ENCODE results near the gene SNCG. TPM values are rescaled to one million over a fixed set of nuclear protein-coding genes. Genes with fewer than 3 reads are reported as not detected.

Gene SNCG
- total RNA-seq (2021) (8.4 to 14.3 TPM (median 12.0 TPM) in 3 replicates), Bru-seq, nascent RNA (percentile 38 among the genes with signal in this experiment)
- long read RNA-seq, experiment 1, partial matches to known transcripts = 0 of 20 reads
- long read RNA-seq, experiment 1, other reads (novel, unspliced or antisense) = 17 of 20 reads
- long read RNA-seq, experiment 2, transcript SNCG-202 (5 exons, 701 nt) = major isoform, 9 of 16 reads
- long read RNA-seq, experiment 2, partial matches to known transcripts = 0 of 16 reads
- long read RNA-seq, experiment 2, other reads (novel, unspliced or antisense) = 5 of 16 reads
- long read RNA-seq, experiment 3, partial matches to known transcripts = 0 of 17 reads
- long read RNA-seq, experiment 3, other reads (novel, unspliced or antisense) = 15 of 17 reads

DNA sequence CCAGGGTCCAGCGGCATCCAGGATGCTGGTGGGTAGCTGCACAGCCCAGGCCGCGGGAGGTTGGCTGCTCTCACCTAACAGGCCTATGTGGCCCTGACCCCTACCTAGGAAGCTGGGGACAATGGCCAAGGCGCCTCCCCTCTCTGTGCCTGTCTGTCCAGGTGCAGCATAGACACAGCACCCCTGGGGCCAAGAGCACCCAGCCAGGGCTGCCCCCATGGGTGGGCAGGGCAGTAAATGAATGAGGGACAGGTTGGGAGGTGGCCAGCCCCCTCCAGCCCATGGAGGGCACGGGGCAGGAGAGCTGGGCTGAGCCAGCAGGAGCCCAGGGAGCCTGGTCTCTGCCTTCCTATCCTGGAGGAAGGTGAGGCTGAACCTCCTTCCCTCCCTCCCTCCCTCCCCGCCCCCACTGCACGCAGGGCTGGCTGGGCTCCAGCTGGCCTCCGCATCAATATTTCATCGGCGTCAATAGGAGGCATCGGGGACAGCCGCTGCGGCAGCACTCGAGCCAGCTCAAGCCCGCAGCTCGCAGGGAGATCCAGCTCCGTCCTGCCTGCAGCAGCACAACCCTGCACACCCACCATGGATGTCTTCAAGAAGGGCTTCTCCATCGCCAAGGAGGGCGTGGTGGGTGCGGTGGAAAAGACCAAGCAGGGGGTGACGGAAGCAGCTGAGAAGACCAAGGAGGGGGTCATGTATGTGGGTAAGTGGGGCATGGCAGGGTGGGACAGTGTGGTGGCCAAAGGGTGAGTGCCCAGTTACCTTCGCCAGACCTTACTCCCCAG is at the start of gene SNCG:
SNCG (plus strand) TSS at position 484 of the 785 bp plus-strand sequence; CDS start at position 583, 99 bp downstream.
- Mint-ChIP-seq H3K9me3 (peaks cover 10% of the 10 kb centered on the region), H3K27ac (no peak within 1 kb of the TSS), H3K4me1 (peaks cover 60% of the 10 kb centered on the region), H3K36me3 (peaks cover 9% of the 10 kb centered on the region), H3K27me3 (ENCODE audit: low read depth) (no peaks in the 10 kb centered on the region; the same call in 1 of the 2 replicates), H3K4me3 (no peak within 1 kb of the TSS)
- TF ChIP-seq, protein P1, sequence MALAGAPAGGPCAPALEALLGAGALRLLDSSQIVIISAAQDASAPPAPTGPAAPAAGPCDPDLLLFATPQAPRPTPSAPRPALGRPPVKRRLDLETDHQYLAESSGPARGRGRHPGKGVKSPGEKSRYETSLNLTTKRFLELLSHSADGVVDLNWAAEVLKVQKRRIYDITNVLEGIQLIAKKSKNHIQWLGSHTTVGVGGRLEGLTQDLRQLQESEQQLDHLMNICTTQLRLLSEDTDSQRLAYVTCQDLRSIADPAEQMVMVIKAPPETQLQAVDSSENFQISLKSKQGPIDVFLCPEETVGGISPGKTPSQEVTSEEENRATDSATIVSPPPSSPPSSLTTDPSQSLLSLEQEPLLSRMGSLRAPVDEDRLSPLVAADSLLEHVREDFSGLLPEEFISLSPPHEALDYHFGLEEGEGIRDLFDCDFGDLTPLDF (CRISPR knock-in tag; IDR thresholded peaks at IDR 0.05) = no peak
- TF ChIP-seq OVOL2 (CRISPR knock-in tag; IDR thresholded peaks at IDR 0.05; ENCODE audit: borderline replicate concordance) (no peak), ZNF396 (CRISPR knock-in tag; IDR thresholded peaks at IDR 0.05; ENCODE audit: borderline replicate concordance) (no peak), TCF7 (CRISPR knock-in tag; IDR thresholded peaks at IDR 0.05; ENCODE audit: low read depth) (no peak), JAZF1 (CRISPR knock-in tag; IDR thresholded peaks at IDR 0.05) (no peak), TEAD1 (CRISPR knock-in tag; IDR thresholded peaks at IDR 0.05) (no peak), ZNF138 (CRISPR knock-in tag; conservative IDR thresholded peaks at IDR 0.05) (no peak), ZNF219 (CRISPR knock-in tag; IDR thresholded peaks at IDR 0.05; ENCODE audit: borderline replicate concordance) (no peak), ATF1 (CRISPR knock-in tag; IDR thresholded peaks at IDR 0.05) (no peak), NFATC4 (CRISPR knock-in tag; IDR thresholded peaks at IDR 0.05) (no peak), SMAD4 (CRISPR knock-in tag; IDR thresholded peaks at IDR 0.05) (no peak)
- TF ChIP-seq, protein P2, sequence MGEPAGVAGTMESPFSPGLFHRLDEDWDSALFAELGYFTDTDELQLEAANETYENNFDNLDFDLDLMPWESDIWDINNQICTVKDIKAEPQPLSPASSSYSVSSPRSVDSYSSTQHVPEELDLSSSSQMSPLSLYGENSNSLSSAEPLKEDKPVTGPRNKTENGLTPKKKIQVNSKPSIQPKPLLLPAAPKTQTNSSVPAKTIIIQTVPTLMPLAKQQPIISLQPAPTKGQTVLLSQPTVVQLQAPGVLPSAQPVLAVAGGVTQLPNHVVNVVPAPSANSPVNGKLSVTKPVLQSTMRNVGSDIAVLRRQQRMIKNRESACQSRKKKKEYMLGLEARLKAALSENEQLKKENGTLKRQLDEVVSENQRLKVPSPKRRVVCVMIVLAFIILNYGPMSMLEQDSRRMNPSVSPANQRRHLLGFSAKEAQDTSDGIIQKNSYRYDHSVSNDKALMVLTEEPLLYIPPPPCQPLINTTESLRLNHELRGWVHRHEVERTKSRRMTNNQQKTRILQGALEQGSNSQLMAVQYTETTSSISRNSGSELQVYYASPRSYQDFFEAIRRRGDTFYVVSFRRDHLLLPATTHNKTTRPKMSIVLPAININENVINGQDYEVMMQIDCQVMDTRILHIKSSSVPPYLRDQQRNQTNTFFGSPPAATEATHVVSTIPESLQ (CRISPR knock-in tag; IDR thresholded peaks at IDR 0.05) = no peak
- TF ChIP-seq, protein P3, sequence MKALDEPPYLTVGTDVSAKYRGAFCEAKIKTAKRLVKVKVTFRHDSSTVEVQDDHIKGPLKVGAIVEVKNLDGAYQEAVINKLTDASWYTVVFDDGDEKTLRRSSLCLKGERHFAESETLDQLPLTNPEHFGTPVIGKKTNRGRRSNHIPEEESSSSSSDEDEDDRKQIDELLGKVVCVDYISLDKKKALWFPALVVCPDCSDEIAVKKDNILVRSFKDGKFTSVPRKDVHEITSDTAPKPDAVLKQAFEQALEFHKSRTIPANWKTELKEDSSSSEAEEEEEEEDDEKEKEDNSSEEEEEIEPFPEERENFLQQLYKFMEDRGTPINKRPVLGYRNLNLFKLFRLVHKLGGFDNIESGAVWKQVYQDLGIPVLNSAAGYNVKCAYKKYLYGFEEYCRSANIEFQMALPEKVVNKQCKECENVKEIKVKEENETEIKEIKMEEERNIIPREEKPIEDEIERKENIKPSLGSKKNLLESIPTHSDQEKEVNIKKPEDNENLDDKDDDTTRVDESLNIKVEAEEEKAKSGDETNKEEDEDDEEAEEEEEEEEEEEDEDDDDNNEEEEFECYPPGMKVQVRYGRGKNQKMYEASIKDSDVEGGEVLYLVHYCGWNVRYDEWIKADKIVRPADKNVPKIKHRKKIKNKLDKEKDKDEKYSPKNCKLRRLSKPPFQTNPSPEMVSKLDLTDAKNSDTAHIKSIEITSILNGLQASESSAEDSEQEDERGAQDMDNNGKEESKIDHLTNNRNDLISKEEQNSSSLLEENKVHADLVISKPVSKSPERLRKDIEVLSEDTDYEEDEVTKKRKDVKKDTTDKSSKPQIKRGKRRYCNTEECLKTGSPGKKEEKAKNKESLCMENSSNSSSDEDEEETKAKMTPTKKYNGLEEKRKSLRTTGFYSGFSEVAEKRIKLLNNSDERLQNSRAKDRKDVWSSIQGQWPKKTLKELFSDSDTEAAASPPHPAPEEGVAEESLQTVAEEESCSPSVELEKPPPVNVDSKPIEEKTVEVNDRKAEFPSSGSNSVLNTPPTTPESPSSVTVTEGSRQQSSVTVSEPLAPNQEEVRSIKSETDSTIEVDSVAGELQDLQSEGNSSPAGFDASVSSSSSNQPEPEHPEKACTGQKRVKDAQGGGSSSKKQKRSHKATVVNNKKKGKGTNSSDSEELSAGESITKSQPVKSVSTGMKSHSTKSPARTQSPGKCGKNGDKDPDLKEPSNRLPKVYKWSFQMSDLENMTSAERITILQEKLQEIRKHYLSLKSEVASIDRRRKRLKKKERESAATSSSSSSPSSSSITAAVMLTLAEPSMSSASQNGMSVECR (CRISPR knock-in tag; IDR thresholded peaks at IDR 0.05; ENCODE audit: borderline replicate concordance) = no peak
- TF ChIP-seq, protein P4, sequence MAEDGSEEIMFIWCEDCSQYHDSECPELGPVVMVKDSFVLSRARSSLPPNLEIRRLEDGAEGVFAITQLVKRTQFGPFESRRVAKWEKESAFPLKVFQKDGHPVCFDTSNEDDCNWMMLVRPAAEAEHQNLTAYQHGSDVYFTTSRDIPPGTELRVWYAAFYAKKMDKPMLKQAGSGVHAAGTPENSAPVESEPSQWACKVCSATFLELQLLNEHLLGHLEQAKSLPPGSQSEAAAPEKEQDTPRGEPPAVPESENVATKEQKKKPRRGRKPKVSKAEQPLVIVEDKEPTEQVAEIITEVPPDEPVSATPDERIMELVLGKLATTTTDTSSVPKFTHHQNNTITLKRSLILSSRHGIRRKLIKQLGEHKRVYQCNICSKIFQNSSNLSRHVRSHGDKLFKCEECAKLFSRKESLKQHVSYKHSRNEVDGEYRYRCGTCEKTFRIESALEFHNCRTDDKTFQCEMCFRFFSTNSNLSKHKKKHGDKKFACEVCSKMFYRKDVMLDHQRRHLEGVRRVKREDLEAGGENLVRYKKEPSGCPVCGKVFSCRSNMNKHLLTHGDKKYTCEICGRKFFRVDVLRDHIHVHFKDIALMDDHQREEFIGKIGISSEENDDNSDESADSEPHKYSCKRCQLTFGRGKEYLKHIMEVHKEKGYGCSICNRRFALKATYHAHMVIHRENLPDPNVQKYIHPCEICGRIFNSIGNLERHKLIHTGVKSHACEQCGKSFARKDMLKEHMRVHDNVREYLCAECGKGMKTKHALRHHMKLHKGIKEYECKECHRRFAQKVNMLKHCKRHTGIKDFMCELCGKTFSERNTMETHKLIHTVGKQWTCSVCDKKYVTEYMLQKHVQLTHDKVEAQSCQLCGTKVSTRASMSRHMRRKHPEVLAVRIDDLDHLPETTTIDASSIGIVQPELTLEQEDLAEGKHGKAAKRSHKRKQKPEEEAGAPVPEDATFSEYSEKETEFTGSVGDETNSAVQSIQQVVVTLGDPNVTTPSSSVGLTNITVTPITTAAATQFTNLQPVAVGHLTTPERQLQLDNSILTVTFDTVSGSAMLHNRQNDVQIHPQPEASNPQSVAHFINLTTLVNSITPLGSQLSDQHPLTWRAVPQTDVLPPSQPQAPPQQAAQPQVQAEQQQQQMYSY (CRISPR knock-in tag; IDR thresholded peaks at IDR 0.05) = no peak
- TF ChIP-seq, protein P5, sequence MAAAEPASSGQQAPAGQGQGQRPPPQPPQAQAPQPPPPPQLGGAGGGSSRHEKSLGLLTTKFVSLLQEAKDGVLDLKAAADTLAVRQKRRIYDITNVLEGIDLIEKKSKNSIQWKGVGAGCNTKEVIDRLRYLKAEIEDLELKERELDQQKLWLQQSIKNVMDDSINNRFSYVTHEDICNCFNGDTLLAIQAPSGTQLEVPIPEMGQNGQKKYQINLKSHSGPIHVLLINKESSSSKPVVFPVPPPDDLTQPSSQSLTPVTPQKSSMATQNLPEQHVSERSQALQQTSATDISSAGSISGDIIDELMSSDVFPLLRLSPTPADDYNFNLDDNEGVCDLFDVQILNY (CRISPR knock-in tag; IDR thresholded peaks at IDR 0.05) = no peak
- TF ChIP-seq, protein P6, sequence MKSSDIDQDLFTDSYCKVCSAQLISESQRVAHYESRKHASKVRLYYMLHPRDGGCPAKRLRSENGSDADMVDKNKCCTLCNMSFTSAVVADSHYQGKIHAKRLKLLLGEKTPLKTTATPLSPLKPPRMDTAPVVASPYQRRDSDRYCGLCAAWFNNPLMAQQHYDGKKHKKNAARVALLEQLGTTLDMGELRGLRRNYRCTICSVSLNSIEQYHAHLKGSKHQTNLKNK (CRISPR knock-in tag; IDR thresholded peaks at IDR 0.05) = no peak
- TF ChIP-seq, protein P7, sequence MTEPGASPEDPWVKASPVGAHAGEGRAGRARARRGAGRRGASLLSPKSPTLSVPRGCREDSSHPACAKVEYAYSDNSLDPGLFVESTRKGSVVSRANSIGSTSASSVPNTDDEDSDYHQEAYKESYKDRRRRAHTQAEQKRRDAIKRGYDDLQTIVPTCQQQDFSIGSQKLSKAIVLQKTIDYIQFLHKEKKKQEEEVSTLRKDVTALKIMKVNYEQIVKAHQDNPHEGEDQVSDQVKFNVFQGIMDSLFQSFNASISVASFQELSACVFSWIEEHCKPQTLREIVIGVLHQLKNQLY (CRISPR knock-in tag; IDR thresholded peaks at IDR 0.05) = no peak
- ATAC-seq (no peak), DNase-seq (ENCODE audit: low spot score) (no peak)
- ChIA-PET CTCF (interaction anchor here (0.8 to 13.7 kb wide), 5 partner anchors 8 to 274 kb away, joined by 4 to 462 read pairs (median 6); partner anchors contain the start of gene ADIRF), POLR2A (interaction anchor here (0.7 kb wide), 1 partner anchor 246 kb away, joined by 5 read pairs; no protein-coding TSS in a partner anchor)

Data from WTC11 (cell line).